Activated CD4-positive, alpha-beta T cell treated with anti-CD3 and anti-CD28 coated beads, Interleukin-2, amount 50 U/mL, for 48 hours (primary cell): ENCODE data around the gene PFN1.
"Not testable (repeated sequence)": the region's sequence is repeated elsewhere in the genome, so short reads cannot be mapped to it uniquely, and the experiment has no call there.

Source experiments
- DNase-seq, 2 experiments: peaks; one replicate each; pipeline ENCODE4 v3.0.0-alpha.2; 2020

The PFN1 gene

DNA sequence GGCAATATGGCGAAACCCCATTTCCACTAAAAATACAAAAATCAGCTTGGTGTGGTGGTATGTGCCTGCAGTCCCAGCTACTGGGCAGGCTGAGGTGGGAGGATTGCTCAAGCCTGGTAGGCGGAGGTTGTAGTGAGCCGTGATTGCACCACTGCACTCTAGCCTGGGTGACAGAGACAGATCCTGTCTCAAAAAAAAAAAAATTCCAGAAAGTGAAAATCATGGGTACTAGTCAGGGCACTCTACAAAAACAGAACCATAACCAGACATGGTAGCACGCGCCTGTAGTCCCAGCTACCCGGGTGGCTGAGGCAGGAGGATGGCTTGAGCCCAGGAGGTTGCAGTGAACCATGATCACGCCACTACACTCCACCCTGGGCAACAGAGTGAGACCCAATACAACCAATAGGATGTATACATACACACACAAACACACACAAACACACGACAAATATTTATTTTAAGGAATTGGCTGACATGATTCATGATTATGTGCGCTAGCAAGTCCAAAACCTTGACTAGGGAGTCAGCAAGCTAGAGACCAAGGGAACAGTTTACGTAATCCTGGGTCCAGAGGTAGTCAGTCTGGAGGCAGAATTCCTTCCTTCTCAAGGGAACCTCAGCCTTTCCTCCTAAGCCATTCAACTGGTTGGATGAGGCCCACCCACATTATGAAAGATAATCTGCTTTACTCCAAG, 27.8 kb downstream of the PFN1 start:
- DNase-seq, result no peak

- no peak for DNase-seq
These were observed 28.8 kb downstream of the PFN1 start for GRCh38 chr17:4919511-4920047.

- not testable (repeated sequence) for DNase-seq
These were observed 33.8 kb downstream of the PFN1 start for GRCh38 chr17:4914551-4914950.

- no peak for DNase-seq
These were observed 34.3 kb downstream of the PFN1 start for GRCh38 chr17:4913994-4914393.

DNA sequence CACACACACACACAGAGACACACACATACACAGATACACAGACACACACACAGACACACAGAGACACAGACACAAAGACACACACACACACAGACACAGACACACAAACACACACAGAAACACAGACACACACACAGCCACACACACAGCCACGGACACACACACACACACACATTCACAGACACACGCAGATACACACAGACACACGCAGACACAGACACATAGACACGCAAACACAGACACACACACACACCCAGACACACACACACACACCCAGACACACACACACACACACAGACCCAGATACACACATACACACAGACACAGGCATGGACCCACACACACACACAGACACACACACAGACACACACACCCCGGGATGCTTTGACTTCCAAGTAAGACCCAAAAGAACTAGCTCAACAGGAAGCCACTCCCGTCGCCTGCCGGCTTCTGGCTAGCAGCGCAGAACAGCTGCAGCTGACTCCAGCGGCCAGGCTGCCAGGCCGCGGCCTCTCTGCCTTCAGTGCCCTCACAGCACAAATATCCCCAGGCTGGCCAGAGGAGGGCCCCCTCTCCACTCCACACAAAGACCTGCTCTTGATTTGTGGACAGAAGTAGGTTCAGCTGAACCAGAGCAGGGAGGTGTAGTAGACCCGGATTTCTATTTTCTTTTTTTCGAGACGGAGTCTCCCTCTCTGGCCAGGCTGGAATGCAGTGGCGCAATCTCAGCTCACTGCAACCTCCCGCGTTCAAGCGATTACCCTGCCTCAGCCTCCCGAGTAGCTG, 39.4 kb downstream of the PFN1 start:
- DNase-seq, result peak; percentile 77 to 81

GRCh38 chr17:4908301-4908700, 40.0 kb downstream of the PFN1 start:
- DNase-seq, result no peak

DNA sequence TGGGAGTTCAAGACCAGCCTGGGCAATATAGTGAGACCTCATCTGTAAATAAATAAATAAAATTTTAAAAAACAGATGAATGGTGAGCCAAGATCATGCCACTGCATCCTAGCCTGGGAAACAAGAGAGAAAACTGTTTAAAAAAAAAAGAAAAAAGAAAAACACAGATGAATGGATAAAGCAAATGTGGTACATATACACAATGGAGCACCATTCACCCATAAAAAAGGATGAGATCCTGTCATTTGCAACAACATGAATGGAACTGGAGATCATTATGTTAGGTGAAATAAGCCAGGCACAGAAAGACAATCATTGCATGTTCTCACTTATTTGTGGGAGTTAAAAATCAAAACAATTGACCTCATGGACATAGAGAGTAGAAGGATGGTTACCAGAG, 41.7 kb downstream of the PFN1 start:
- not testable (repeated sequence) for DNase-seq

GRCh38 chr17:4903051-4903818, 45.1 kb downstream of the PFN1 start, which contains the start of gene CHRNE:
CHRNE (minus strand) TSS chr17:4903098; CDS start chr17:4903063, 35 bp downstream.
- peak; percentile 81 to 86 for DNase-seq

DNA sequence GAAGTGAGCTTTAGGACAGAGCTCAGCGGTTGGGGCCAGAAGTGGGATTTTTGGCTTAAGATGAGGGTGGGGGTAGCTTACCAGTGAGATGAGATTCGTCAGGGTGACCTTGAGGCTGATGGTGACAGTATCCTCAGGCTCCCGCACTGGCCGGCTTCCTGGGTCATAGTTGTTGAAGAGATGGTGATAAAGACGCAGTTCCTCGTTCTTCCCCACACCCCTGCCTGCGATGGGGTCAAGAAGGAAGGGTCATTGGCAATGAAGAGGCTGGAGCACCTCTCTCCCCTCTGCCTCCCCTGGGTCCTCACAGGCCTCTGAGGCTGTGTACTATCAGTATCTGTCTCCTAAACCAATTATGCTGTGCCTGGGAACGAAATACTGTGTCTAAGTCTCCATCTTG, 45.8 kb downstream of the PFN1 start:
- DNase-seq, result no peak

- no peak for DNase-seq
These were observed 46.5 kb downstream of the PFN1 start for GRCh38 chr17:4901648-4902344.

DNA sequence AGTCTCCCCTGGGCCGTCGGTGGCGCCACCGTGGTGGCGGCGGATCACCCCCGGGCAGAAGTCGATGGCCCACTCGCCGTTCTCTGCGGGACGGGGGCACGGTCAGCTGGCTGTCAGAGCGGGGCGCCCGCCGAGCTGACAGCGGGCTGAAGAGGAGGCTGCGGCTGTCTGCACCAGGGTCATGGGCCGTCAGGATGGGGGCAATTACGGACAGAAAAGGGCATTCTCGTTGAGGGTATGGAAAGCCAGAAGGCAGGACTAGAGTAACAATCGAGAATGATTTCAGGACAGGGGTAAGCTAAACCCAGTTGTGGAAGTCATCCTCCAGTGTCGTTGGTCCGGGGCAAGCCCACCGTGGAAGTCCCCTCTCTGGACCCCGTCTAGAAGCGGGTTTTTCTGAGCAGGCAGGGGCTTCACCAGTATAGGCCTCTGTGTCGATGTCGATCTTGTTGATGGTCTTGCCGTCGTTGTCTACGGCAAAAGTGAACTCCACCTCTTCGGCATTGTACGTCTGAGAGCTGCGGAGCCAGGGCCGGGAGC, 47.2 kb downstream of the PFN1 start:
- no peak for DNase-seq

- DNase-seq, result peak in 1 of 2 experiments; percentile 47
These were observed 47.9 kb downstream of the PFN1 start for GRCh38 chr17:4900231-4901107.

GRCh38 chr17:4899341-4900230, 48.7 kb downstream of the PFN1 start, which contains the start of gene C17orf107:
C17orf107 (plus strand) TSS chr17:4899536; CDS start chr17:4899763, 227 bp downstream.
- DNase-seq, result peak; percentile 96

DNA sequence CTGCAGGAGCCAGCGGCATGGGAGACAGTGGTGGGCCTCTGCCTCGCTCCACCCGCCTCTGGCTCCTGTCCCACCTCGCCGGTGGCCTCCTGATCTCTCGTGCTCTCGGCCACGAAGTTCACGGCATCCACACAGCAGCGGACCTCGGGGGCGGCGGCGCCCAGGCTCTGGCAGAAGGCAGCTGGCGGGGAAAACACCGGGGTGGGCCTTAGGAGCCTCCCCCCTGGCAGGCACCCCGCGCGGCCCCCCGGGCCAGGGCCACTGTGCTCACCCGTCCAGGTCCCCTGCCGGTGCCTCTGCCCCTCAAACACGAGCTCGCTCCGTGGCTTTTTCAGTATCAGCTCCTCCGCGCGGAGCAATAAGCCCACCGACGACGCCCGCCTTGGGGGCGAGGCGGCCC, 49.4 kb downstream of the PFN1 start:
- DNase-seq, result peak in 1 of 2 experiments; percentile 11

DNA sequence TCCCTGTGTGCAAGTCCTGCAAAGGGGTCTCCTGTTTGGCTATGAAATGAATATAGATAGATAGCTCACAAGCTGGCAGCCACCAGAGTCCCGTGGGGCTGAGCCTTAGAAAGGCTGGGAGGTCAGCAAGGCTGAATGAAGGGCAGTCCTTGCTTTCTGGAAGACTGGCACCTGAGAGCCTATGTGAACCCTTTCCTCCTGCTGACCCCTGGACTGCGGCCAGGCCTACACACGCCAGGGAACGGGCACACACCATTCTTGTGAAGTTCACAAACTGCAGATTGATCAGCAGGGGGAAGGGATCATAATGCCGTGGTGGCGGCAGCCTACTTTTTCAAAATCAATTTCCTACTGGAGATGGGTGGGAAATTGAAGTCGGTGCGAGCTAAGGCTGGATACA, 50.0 kb downstream of the PFN1 start:
- no peak for DNase-seq

GRCh38 chr17:4897785-4898184, 50.5 kb downstream of the PFN1 start:
- no peak for DNase-seq

DNA sequence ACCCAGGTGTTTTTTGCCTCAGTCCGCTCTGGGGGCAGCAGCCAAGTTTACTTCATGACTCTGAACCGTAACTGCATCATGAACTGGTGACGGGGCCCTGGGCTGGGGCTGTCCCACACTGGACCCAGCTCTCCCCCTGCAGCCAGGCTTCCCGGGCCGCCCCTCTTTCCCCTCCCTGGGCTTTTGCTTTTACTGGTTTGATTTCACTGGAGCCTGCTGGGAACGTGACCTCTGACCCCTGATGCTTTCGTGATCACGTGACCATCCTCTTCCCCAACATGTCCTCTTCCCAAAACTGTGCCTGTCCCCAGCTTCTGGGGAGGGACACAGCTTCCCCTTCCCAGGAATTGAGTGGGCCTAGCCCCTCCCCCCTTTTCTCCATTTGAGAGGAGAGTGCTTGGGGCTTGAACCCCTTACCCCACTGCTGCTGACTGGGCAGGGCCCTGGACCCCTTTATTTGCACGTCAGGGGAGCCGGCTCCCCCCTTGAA, 51.1 kb downstream of the PFN1 start:
- DNase-seq, result no peak

DNA sequence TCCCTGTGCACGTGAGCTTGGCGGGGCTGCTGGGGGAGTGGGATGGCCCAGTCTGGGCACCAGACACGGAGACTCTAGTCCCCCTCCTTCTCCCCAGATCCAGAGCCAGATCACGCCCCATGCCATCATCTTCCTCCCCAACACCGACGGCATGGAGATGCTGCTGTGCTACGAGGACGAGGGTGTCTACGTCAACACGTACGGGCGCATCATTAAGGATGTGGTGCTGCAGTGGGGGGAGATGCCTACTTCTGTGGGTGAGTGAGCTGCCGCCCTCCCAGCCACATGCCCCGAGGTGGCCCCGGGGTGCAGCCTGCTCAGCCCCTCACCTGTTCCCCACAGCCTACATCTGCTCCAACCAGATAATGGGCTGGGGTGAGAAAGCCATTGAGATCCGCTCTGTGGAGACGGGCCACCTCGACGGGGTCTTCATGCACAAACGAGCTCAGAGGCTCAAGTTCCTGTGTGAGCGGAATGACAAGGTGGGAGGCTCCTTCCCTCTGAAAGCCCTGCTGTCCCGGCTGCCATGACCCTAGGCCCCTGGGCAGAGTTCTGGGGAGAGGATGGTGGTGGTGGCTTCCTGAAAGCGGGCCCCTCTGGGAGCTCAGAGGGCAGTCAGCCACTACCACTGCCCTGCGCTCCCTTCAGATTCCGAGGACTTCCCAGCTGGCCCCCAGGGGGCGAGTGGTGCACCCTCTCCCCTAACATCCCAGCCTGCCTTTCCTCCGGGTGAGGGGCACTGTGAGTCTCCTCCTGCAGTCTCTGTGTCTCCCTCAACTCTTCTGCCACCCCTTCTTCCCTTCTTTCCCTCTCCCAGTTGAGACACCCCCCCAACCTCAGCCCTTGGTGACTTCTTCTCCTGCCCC, 51.8 kb downstream of the PFN1 start:
- DNase-seq, result no peak
